T-helper 17 cell (primary cell): ENCODE measurements around the gene GTF2A1. TPM values are rescaled to one million over a fixed set of nuclear protein-coding genes. Genes with fewer than 3 reads are reported as not detected.

Experiments
- ATAC-seq: fragments of 150-1000 bp; cut with Tn5 transposase; 2 replicates; pipeline ENCODE4 v1.10.0; 2021; ENCODE audit warnings: mild to moderate bottlenecking, moderate library complexity
- DNase-seq, 3 donors: peaks; one replicate each; pipeline versions ENCODE4 v3.0.0 to v3.0.0-alpha.2; 2020 to 2021
- H3K9me3 ChIP-seq: one replicate; pipeline ENCODE4 v1.7.0; 2013; ENCODE audit warnings: low read length, mild to moderate bottlenecking; ENCODE audit not compliant: control insufficient read depth, poor library complexity, severe bottlenecking
- H3K27ac Mint-ChIP-seq: one replicate; pipeline ENCODE4 v1.8.0; 2022; ENCODE audit warnings: mild to moderate bottlenecking, moderate library complexity, mixed read lengths
- H3K27me3 Mint-ChIP-seq: one replicate; pipeline ENCODE4 v1.8.0; 2022; ENCODE audit warnings: mixed read lengths
- H3K36me3 Mint-ChIP-seq: one replicate; pipeline ENCODE4 v1.8.0; 2022; ENCODE audit warnings: low read depth, mixed read lengths
- H3K4me1 Mint-ChIP-seq: one replicate; pipeline ENCODE4 v1.8.0; 2022; ENCODE audit warnings: mild to moderate bottlenecking, mixed read lengths
- H3K4me3 Mint-ChIP-seq: one replicate; pipeline ENCODE4 v1.8.0; 2022; ENCODE audit warnings: mild to moderate bottlenecking, moderate library complexity, mixed read lengths
- total RNA-seq, 4 donors: library from RNA in 2 of 4; stranded (reverse) in 2 of 4; gene quantifications; one replicate each; pipeline ENCODE4 v1.2.3 and lab custom pipeline; 2022 to 2026

GTF2A1 gene
- total RNA-seq, 2 donors from 2014 or later: 21.4 to 22.4 TPM

- H3K4me1 Mint-ChIP-seq: no peaks in the 10 kb centered on the region
- no peaks in the 10 kb centered on the region for H3K9me3 ChIP-seq
- DNase-seq (no peak), ATAC-seq (no peak)
- H3K27me3 Mint-ChIP-seq: no peaks in the 10 kb centered on the region
- H3K27ac Mint-ChIP-seq: no peak overlapping the region
- H3K36me3 Mint-ChIP-seq: no peaks in the 10 kb centered on the region
- H3K4me3 Mint-ChIP-seq: no peak overlapping the region
Measured at GRCh38 chr14:81133400-81133799, 87.4 kb downstream of the GTF2A1 start.

GRCh38 chr14:81132468-81132867, 88.3 kb downstream of the GTF2A1 start:
- Mint-ChIP-seq H3K4me3 (no peak overlapping the region), H3K27me3 (no peaks in the 10 kb centered on the region), H3K36me3 (no peaks in the 10 kb centered on the region), H3K27ac (no peak overlapping the region), H3K4me1 (no peaks in the 10 kb centered on the region)
- no peaks in the 10 kb centered on the region for H3K9me3 ChIP-seq
- no peak for ATAC-seq
- no peak for DNase-seq

GRCh38 chr14:81129242-81129641, 91.5 kb downstream of the GTF2A1 start:
- Mint-ChIP-seq H3K27me3 (no peaks in the 10 kb centered on the region), H3K4me3 (no peak overlapping the region)
- ATAC-seq: no peak

GRCh38 chr14:81127785-81128184, 93.0 kb downstream of the GTF2A1 start:
- Mint-ChIP-seq H3K36me3 (no peaks in the 10 kb centered on the region), H3K4me1 (no peaks in the 10 kb centered on the region), H3K27me3 (no peaks in the 10 kb centered on the region), H3K4me3 (no peak overlapping the region), H3K27ac (no peak overlapping the region)
- no peak for DNase-seq
- no peak for ATAC-seq
- H3K9me3 ChIP-seq: no peaks in the 10 kb centered on the region

More at GRCh38 chr14:81129242-81129641, 91.5 kb downstream of the GTF2A1 start:
- no peaks in the 10 kb centered on the region for H3K4me1 Mint-ChIP-seq
- H3K9me3 ChIP-seq: no peaks in the 10 kb centered on the region
- no peak for DNase-seq
- H3K27ac Mint-ChIP-seq: no peak overlapping the region
- no peaks in the 10 kb centered on the region for H3K36me3 Mint-ChIP-seq

GRCh38 chr14:81125536-81125935, 95.2 kb downstream of the GTF2A1 start:
- no peak for DNase-seq
- Mint-ChIP-seq H3K36me3 (no peaks in the 10 kb centered on the region), H3K27me3 (no peaks in the 10 kb centered on the region), H3K4me3 (no peak overlapping the region), H3K27ac (no peak overlapping the region), H3K4me1 (no peaks in the 10 kb centered on the region)
- ATAC-seq: no peak
- no peaks in the 10 kb centered on the region for H3K9me3 ChIP-seq

Other genes starting within 250 kb of the GTF2A1 start
- 10 to 100 TPM in 1 of 2 donors, 1 to 10 TPM in 1; 2.3 to 51.1 TPM for gene STON2, start 179.4 kb upstream of the GTF2A1 start, total RNA-seq